ENCODE results near the gene PORCN. TPM values are rescaled to one million over a fixed set of nuclear protein-coding genes. Genes with fewer than 3 reads are reported as not detected.

PORCN gene
- total and polyA plus RNA-seq, 9 of the 15 experiments (the other 6 are each of a cell fraction or from before 2014, with no cell fraction given): 0.34 to 5.1 (median 2.8) TPM

DNA sequence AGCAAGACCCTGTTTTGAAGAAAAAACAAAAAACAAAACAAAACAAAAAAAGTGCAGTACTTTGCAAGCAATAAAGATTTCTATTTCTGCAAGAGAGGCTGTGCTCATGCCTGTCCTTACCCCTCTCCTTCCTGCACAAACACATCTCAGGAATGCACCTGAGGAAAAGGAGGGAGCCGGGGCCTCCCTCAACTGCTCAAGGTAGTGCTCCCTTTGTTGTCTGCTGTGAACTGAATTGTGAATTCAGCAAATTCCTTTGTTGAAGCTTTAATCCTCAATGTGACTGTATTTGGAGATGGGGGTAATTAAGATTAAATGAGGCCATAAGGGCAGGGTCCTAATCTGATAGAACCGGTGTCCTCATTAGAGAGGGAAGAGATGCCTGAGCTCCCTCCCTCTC, 18.9 kb upstream of the PORCN start:
- FAIRE-seq (no peak), DNase-seq (ENCODE audit: extremely low read depth in 1 of 4, low spot score in 3 of 4) (no peak), ATAC-seq (no peak)
- 14% methylated on average over 1 of the region's 2 CpGs for WGBS (ENCODE audit: insufficient coverage, low coverage, missing lambda C conversion rate)
- H3K9me3 ChIP-seq (replicated peaks; ENCODE audit: control insufficient read depth, insufficient read depth, low read depth, low read length): no peaks in the 10 kb centered on the region
- no peak overlapping the region for H2AFZ ChIP-seq (ENCODE audit: low read depth, low read length)
- H3K9me1 ChIP-seq (ENCODE audit: control insufficient read depth, insufficient read depth, low read length): peaks cover 4% of the 10 kb centered on the region
- TF ChIP-seq MCM5 (IDR thresholded peaks at IDR 0.05; ENCODE audit: low read depth): no peak
- no peak for TF ChIP-seq TSC22D4 (tag; IDR thresholded peaks at IDR 0.05)
- no peak for TF ChIP-seq THRAP3 (IDR thresholded peaks at IDR 0.05; ENCODE audit: borderline replicate concordance)
- TF ChIP-seq ZNF175 (CRISPR knock-in tag; IDR thresholded peaks at IDR 0.05; ENCODE audit: low read depth): no peak
- no peak for TF ChIP-seq TFAM (CRISPR knock-in tag; conservative IDR thresholded peaks at IDR 0.05)
- no peak for TF ChIP-seq STAG1 (CRISPR knock-in tag; IDR thresholded peaks at IDR 0.05; ENCODE audit: borderline replicate concordance)
- TF ChIP-seq, protein P1, sequence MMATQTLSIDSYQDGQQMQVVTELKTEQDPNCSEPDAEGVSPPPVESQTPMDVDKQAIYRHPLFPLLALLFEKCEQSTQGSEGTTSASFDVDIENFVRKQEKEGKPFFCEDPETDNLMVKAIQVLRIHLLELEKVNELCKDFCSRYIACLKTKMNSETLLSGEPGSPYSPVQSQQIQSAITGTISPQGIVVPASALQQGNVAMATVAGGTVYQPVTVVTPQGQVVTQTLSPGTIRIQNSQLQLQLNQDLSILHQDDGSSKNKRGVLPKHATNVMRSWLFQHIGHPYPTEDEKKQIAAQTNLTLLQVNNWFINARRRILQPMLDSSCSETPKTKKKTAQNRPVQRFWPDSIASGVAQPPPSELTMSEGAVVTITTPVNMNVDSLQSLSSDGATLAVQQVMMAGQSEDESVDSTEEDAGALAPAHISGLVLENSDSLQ (IDR thresholded peaks at IDR 0.05): no peak
- TF ChIP-seq, protein P2, sequence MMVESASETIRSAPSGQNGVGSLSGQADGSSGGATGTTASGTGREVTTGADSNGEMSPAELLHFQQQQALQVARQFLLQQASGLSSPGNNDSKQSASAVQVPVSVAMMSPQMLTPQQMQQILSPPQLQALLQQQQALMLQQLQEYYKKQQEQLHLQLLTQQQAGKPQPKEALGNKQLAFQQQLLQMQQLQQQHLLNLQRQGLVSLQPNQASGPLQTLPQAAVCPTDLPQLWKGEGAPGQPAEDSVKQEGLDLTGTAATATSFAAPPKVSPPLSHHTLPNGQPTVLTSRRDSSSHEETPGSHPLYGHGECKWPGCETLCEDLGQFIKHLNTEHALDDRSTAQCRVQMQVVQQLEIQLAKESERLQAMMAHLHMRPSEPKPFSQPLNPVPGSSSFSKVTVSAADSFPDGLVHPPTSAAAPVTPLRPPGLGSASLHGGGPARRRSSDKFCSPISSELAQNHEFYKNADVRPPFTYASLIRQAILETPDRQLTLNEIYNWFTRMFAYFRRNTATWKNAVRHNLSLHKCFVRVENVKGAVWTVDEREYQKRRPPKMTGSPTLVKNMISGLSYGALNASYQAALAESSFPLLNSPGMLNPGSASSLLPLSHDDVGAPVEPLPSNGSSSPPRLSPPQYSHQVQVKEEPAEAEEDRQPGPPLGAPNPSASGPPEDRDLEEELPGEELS (CRISPR knock-in tag; IDR thresholded peaks at IDR 0.05; ENCODE audit: borderline replicate concordance): no peak
- TF ChIP-seq, protein P3, sequence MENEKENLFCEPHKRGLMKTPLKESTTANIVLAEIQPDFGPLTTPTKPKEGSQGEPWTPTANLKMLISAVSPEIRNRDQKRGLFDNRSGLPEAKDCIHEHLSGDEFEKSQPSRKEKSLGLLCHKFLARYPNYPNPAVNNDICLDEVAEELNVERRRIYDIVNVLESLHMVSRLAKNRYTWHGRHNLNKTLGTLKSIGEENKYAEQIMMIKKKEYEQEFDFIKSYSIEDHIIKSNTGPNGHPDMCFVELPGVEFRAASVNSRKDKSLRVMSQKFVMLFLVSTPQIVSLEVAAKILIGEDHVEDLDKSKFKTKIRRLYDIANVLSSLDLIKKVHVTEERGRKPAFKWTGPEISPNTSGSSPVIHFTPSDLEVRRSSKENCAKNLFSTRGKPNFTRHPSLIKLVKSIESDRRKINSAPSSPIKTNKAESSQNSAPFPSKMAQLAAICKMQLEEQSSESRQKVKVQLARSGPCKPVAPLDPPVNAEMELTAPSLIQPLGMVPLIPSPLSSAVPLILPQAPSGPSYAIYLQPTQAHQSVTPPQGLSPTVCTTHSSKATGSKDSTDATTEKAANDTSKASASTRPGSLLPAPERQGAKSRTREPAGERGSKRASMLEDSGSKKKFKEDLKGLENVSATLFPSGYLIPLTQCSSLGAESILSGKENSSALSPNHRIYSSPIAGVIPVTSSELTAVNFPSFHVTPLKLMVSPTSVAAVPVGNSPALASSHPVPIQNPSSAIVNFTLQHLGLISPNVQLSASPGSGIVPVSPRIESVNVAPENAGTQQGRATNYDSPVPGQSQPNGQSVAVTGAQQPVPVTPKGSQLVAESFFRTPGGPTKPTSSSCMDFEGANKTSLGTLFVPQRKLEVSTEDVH (IDR thresholded peaks at IDR 0.05; ENCODE audit: low read depth, partially characterized antibody): no peak
- TF ChIP-seq KAT2B (IDR thresholded peaks at IDR 0.05; ENCODE audit: low read depth, low read length): no peak
- no peak for TF ChIP-seq SMARCA5 (IDR thresholded peaks at IDR 0.05)
- no peaks in the 10 kb centered on the region for H3K79me2 ChIP-seq (ENCODE audit: control insufficient read depth, insufficient read depth, low read length)
- H3K4me2 ChIP-seq (ENCODE audit: insufficient read depth, low read length): no peak overlapping the region
- peaks cover 5 to 21% of the 10 kb centered on the region in 2 experiments; a peak in 4 of 5 replicates for H3K4me1 ChIP-seq (replicated peaks in 1 of 2; ENCODE audit: control insufficient read depth in 2 of 2, insufficient read depth in 2 of 2, low read length in 2 of 2)
- no peaks in the 10 kb centered on the region for H3K27me3 ChIP-seq (ENCODE audit: control insufficient read depth in 2 of 2, insufficient read depth in 2 of 2, low read length in 2 of 2)
- POLR2A ChIA-PET: interaction anchor here (0.7 kb wide), 1 partner anchor 13 kb away, joined by 3 read pairs; the partner anchor contains the start of gene FTSJ1
- no peak overlapping the region for H3K4me3 ChIP-seq
- in situ Hi-C loops (cut with MboI) (loop anchor here (5.0 to 25.0 kb wide), 2 partner anchors 408 to 628 kb away; no protein-coding TSS in a partner anchor), intact Hi-C loops (cut with micrococcal nuclease) (loop anchor here (10.0 kb wide), 1 partner anchor 655 kb away; the partner anchor contains the start of gene ZNF81)
- CTCF ChIA-PET (ENCODE audit: low intra/inter-chr PET ratio): no interaction called here
- no peaks in the 10 kb centered on the region for H4K20me1 ChIP-seq (replicated peaks; ENCODE audit: control insufficient read depth, insufficient read depth, low read length)
- no peak overlapping the region for H3K27ac ChIP-seq (ENCODE audit: extremely low read depth, low read depth, low read length)
- H3K36me3 ChIP-seq (ENCODE audit: control insufficient read depth, insufficient read depth, low read length): peaks cover 15% of the 10 kb centered on the region; the same call in 2 of the 3 replicates
- BruUV-seq (replicated peaks): no TSS peak
- no peak overlapping the region for H3K9ac ChIP-seq (ENCODE audit: insufficient read depth in 1 of 2, low read depth in 2 of 2, low read length in 2 of 2)
